GM10266 (cell line): ENCODE data around the gene PCNX1.

Experiments used
- DNase-seq: peaks from one replicate; pipeline ENCODE4 v3.0.0; 2012; ENCODE audit errors: extremely low spot score
- CTCF ChIP-seq: IDR thresholded peaks from 2 replicates; pipeline ENCODE4 v1.5.1; 2012; ENCODE audit warnings: mild to moderate bottlenecking, low read depth; ENCODE audit not compliant: control insufficient read depth, insufficient read depth; ENCODE audit errors: missing control alignments

Gene PCNX1

GRCh38 chr14:71155743-71156142 lies 248.5 kb downstream of the PCNX1 start:
- no peak for TF ChIP-seq CTCF

GRCh38 chr14:71163050-71163841 lies 256.0 kb downstream of the PCNX1 start:
- TF ChIP-seq CTCF, result no peak
- no peak for DNase-seq

More at GRCh38 chr14:71155743-71156142, 248.5 kb downstream of the PCNX1 start:
- DNase-seq, result no peak

GRCh38 chr14:71163842-71164629 lies 256.8 kb downstream of the PCNX1 start:
- no peak for DNase-seq
- no peak for TF ChIP-seq CTCF
